PC-9 (cell line): ENCODE data around the gene CTDNEP1. TPM values are rescaled to one million over a fixed set of nuclear protein-coding genes. Genes with fewer than 3 reads are reported as not detected.

Source experiments
- BruUV-seq: library from RNA; stranded (reverse); fragments of 400-500 nt; replicated peaks from 2 replicates; lab custom pipeline; 2021; lab: Mats Ljungman, UMichigan
- CTCF ChIA-PET: fragments of 300-600 bp; sonication (Branson Sonifier 250); formaldehyde crosslinking; loops from one replicate; lab custom pipeline; 2022; ENCODE audit warnings: antibody characterized with exemption; lab: Charles Lee
- POLR2A ChIA-PET: fragments of 300-600 bp; sonication (Branson Sonifier 250); formaldehyde crosslinking; loops from one replicate; lab custom pipeline; 2022; ENCODE audit warnings: antibody characterized with exemption; ENCODE audit not compliant: unreplicated experiment; lab: Charles Lee
- DNase-seq, 2 experiments: peaks; one replicate each; pipeline versions ENCODE4 v3.0.0 to v3.0.0-alpha.2; 2015 to 2022; ENCODE audit warnings: mixed read lengths in 1 of 2
- H2AFZ ChIP-seq: fragments of 200-600 bp; sonication (generic); 2 replicates; pipeline ENCODE4 v1.8.1; 2017; ENCODE audit warnings: antibody characterized with exemption
- H3F3A ChIP-seq: fragments of 200-600 bp; sonication (generic); 2 replicates; pipeline ENCODE4 v1.8.1; 2017; ENCODE audit warnings: antibody characterized with exemption, mild to moderate bottlenecking, low read depth; ENCODE audit not compliant: insufficient read depth
- H3K27ac ChIP-seq: fragments of 200-600 bp; sonication (generic); 2 replicates; pipeline ENCODE4 v1.6.1; 2016; ENCODE audit warnings: mixed run types
- H3K27me3 ChIP-seq: fragments of 200-600 bp; sonication (generic); 2 replicates; pipeline ENCODE4 v1.6.1; 2016; ENCODE audit warnings: low read depth, mixed run types; ENCODE audit not compliant: insufficient read depth
- H3K36me3 ChIP-seq: fragments of 200-600 bp; sonication (generic); 2 replicates; pipeline ENCODE4 v1.6.1; 2016; ENCODE audit warnings: low read depth, mixed run types
- H3K4me1 ChIP-seq: fragments of 200-600 bp; sonication (generic); replicated peaks from 2 replicates; pipeline ENCODE4 v1.6.1; 2016; ENCODE audit warnings: mixed run types; ENCODE audit not compliant: insufficient read depth
- H3K4me2 ChIP-seq: fragments of 200-600 bp; sonication (generic); 2 replicates; pipeline ENCODE4 v1.6.1; 2017; ENCODE audit warnings: mixed run types
- H3K4me3 ChIP-seq: fragments of 200-600 bp; sonication (generic); 2 replicates; pipeline ENCODE4 v1.6.1; 2016; ENCODE audit warnings: mixed run types
- H3K79me2 ChIP-seq: fragments of 200-600 bp; sonication (generic); 2 replicates; pipeline ENCODE4 v1.6.1; 2017; ENCODE audit warnings: low read depth, mixed run types
- H3K9me2 ChIP-seq: fragments of 200-600 bp; sonication (generic); 2 replicates; pipeline ENCODE4 v1.8.1; 2017; ENCODE audit warnings: mild to moderate bottlenecking; ENCODE audit not compliant: insufficient read depth
- H3K9me3 ChIP-seq: fragments of 200-600 bp; sonication (generic); 2 replicates; pipeline ENCODE4 v1.8.1; 2016; ENCODE audit warnings: low read depth; ENCODE audit not compliant: insufficient read depth
- H4K20me1 ChIP-seq: fragments of 200-600 bp; sonication (generic); 2 replicates; pipeline ENCODE4 v1.8.1; 2017; ENCODE audit not compliant: insufficient read depth
- CTCF ChIP-seq: fragments of 200-600 bp; sonication (generic); conservative IDR thresholded peaks from 2 replicates; pipeline ENCODE4 v1.6.1; 2017; ENCODE audit warnings: mixed run types, antibody characterized with exemption, mild to moderate bottlenecking, moderate library complexity
- EZH2 ChIP-seq: fragments of 200-600 bp; sonication (generic); IDR thresholded peaks from 2 replicates; pipeline ENCODE4 v1.8.0; 2017; ENCODE audit warnings: antibody characterized with exemption, low read depth
- intact Hi-C: fragments of 100-400 bp; cut with micrococcal nuclease; formaldehyde crosslinking; loops from one replicate; pipeline ENCODE4 v1.10.0; 2022; ENCODE audit not compliant: unreplicated experiment
- microRNA-seq: library from miRNA; unstranded; fragments of <30 nt; microRNA quantifications from one replicate; pipeline ENCODE4 v1.2.0, GENCODE V29; 2021; ENCODE audit warnings: borderline number of aligned reads, borderline replicate concordance
- total RNA-seq: library from RNA; stranded (reverse); gene quantifications from 2 replicates; pipeline ENCODE4 v1.2.3, GENCODE V29; 2021

CTDNEP1 gene
- total RNA-seq, 1 experiment from 2014 or later = 203 TPM

GRCh38 chr17:7203391-7203790 lies 48.1 kb downstream of the CTDNEP1 start:
- POLR2A ChIA-PET = no interaction called here
- BruUV-seq = no TSS peak
- H3K4me3 ChIP-seq = no peak overlapping the region

GRCh38 chr17:7196651-7197401 lies 54.7 kb downstream of the CTDNEP1 start:
- H3K36me3 ChIP-seq = no peaks in the 10 kb centered on the region
- no peaks in the 10 kb centered on the region for H4K20me1 ChIP-seq
- peaks cover 13% of the 10 kb centered on the region; the same call in 1 of the 2 replicates for H3F3A ChIP-seq
- no peaks in the 10 kb centered on the region for H3K9me3 ChIP-seq
- H3K79me2 ChIP-seq = no peaks in the 10 kb centered on the region
- no peaks in the 10 kb centered on the region for H3K9me2 ChIP-seq
- peaks cover 13% of the 10 kb centered on the region for H3K4me1 ChIP-seq
- no peak for DNase-seq
- H2AFZ ChIP-seq = no peak overlapping the region
- POLR2A ChIA-PET = no interaction called here
- H3K4me2 ChIP-seq = 0 out of 2 replicates have a peak overlapping the region, but pooled peaks have one; percentile 14
- no peak overlapping the region for H3K4me3 ChIP-seq
- no peaks in the 10 kb centered on the region for H3K27me3 ChIP-seq
- BruUV-seq = no TSS peak
- CTCF ChIA-PET = no interaction called here
- intact Hi-C loops = no loop called here
- TF ChIP-seq CTCF (no peak), EZH2 (no peak)
- no peak overlapping the region for H3K27ac ChIP-seq

More at GRCh38 chr17:7203391-7203790, 48.1 kb downstream of the CTDNEP1 start:
- no peaks in the 10 kb centered on the region for H3K79me2 ChIP-seq
- no peak overlapping the region for H3K27ac ChIP-seq
- H3K9me2 ChIP-seq = no peaks in the 10 kb centered on the region
- TF ChIP-seq CTCF (no peak), EZH2 (no peak)
- H3K27me3 ChIP-seq = no peaks in the 10 kb centered on the region
- intact Hi-C loops = no loop called here
- CTCF ChIA-PET = interaction anchor here (0.6 kb wide), 1 partner anchor 1432 kb away, joined by 4 read pairs; no protein-coding TSS in a partner anchor
- no peaks in the 10 kb centered on the region for H3K9me3 ChIP-seq
- H3F3A ChIP-seq = 0 out of 2 replicates have a peak, but pooled peaks cover 4% of the 10 kb centered on the region
- no peaks in the 10 kb centered on the region for H3K36me3 ChIP-seq
- H3K4me2 ChIP-seq = no peak overlapping the region
- no peak overlapping the region for H2AFZ ChIP-seq
- DNase-seq = no peak
- no peaks in the 10 kb centered on the region for H3K4me1 ChIP-seq
- no peaks in the 10 kb centered on the region for H4K20me1 ChIP-seq

DNA sequence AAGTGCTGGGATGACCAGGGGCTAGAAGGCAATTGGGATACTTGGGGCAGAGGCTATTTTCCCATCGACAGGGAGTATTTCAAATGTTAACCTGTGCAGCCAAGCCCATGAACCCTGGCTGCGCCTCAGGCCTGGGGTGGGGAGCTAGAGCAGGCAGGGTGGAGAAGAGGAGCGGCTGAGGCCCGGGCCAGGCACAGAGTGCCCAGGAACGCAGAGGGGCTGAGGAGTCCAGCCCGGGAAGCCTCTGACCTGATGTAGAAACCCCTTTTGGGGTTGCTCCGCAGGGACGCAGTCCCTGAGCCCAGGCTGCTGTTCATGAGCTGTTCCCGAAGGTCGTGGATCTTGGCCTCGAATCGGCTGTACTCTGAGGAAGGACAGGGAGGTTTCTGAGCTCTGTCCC lies 55.6 kb downstream of the CTDNEP1 start:
- H3F3A ChIP-seq = peaks cover 13% of the 10 kb centered on the region; the same call in 1 of the 2 replicates
- H3K4me1 ChIP-seq = peaks cover 13% of the 10 kb centered on the region
- H4K20me1 ChIP-seq = no peaks in the 10 kb centered on the region
- POLR2A ChIA-PET = no interaction called here
- no peaks in the 10 kb centered on the region for H3K36me3 ChIP-seq
- no peak for TF ChIP-seq CTCF
- TF ChIP-seq EZH2 = no peak
- BruUV-seq = no TSS peak
- intact Hi-C loops = no loop called here
- DNase-seq = no peak
- H3K79me2 ChIP-seq = no peaks in the 10 kb centered on the region
- no peaks in the 10 kb centered on the region for H3K27me3 ChIP-seq
- CTCF ChIA-PET = no interaction called here
- H3K4me2 ChIP-seq = no peak overlapping the region
- H3K27ac ChIP-seq = no peak overlapping the region
- H3K4me3 ChIP-seq = no peak overlapping the region
- no peaks in the 10 kb centered on the region for H3K9me2 ChIP-seq
- no peak overlapping the region for H2AFZ ChIP-seq
- H3K9me3 ChIP-seq = no peaks in the 10 kb centered on the region

Small RNAs within 50 kb of the gene (microRNA-seq; reads per million reads assigned to microRNA genes)
- 3,905 reads per million, percentile 86 among the genes with 10 or more reads in this experiment for gene MIR324

Other genes starting within 250 kb of the CTDNEP1 start
- gene RNASEK, start 239.1 kb downstream of the CTDNEP1 start, total RNA-seq = 196 and 301 TPM in 2 replicates
- gene BCL6B, start 228.7 kb downstream of the CTDNEP1 start, total RNA-seq = 0.28 and 0.48 TPM in 2 replicates
- gene SLC16A13, start 215.7 kb downstream of the CTDNEP1 start, total RNA-seq = 33.4 and 40.6 TPM in 2 replicates
- not detected in 2 replicates for gene SLC16A11, start 207.6 kb downstream of the CTDNEP1 start, total RNA-seq
- gene CLEC10A, start 171.5 kb downstream of the CTDNEP1 start, total RNA-seq = not detected in 2 replicates
- not detected in 2 replicates for gene ASGR2, start 136.9 kb downstream of the CTDNEP1 start, total RNA-seq
- gene ASGR1, start 72.4 kb downstream of the CTDNEP1 start, total RNA-seq = 3.5 and 5.9 TPM in 2 replicates
- gene DLG4, start 31.9 kb downstream of the CTDNEP1 start, total RNA-seq = 27.1 and 32.8 TPM in 2 replicates
- 531 and 604 TPM in 2 replicates for gene ACADVL, start 31.8 kb downstream of the CTDNEP1 start, total RNA-seq
- 77.9 and 86.8 TPM in 2 replicates for gene DVL2, start 17.2 kb downstream of the CTDNEP1 start, total RNA-seq
- gene PHF23, start 12.3 kb downstream of the CTDNEP1 start, total RNA-seq = 64.5 and 65.8 TPM in 2 replicates
- 424 and 457 TPM in 2 replicates for gene GABARAP, start 9.3 kb downstream of the CTDNEP1 start, total RNA-seq
- 31.8 and 45.1 TPM in 2 replicates for gene ELP5, start 481 bp upstream of the CTDNEP1 start, total RNA-seq
- gene CLDN7, start 10.7 kb upstream of the CTDNEP1 start, total RNA-seq = 390 and 442 TPM in 2 replicates
- gene SLC2A4, start 30.0 kb upstream of the CTDNEP1 start, total RNA-seq = 1.5 and 1.6 TPM in 2 replicates
- gene YBX2, start 42.9 kb upstream of the CTDNEP1 start, total RNA-seq = 0.65 and 0.68 TPM in 2 replicates
- 806 and 1,298 TPM in 2 replicates for gene EIF5A, start 55.9 kb upstream of the CTDNEP1 start, total RNA-seq
- 43.5 and 61.3 TPM in 2 replicates for gene GPS2, start 63.6 kb upstream of the CTDNEP1 start, total RNA-seq
- gene NEURL4, start 77.6 kb upstream of the CTDNEP1 start, total RNA-seq = 46.5 and 57.9 TPM in 2 replicates
- 10.9 and 28.5 TPM in 2 replicates for gene ACAP1, start 84.8 kb upstream of the CTDNEP1 start, total RNA-seq
- 16.4 and 18.3 TPM in 2 replicates for gene KCTD11, start 100.4 kb upstream of the CTDNEP1 start, total RNA-seq
- 0.45 and 0.50 TPM in 2 replicates for gene TMEM95, start 103.4 kb upstream of the CTDNEP1 start, total RNA-seq
- 15.8 and 18.8 TPM in 2 replicates for gene TNK1, start 129.4 kb upstream of the CTDNEP1 start, total RNA-seq
- 53.0 and 64.5 TPM in 2 replicates for gene PLSCR3, start 142.8 kb upstream of the CTDNEP1 start, total RNA-seq
- gene TMEM256, start 152.4 kb upstream of the CTDNEP1 start, total RNA-seq = 55.4 and 91.7 TPM in 2 replicates
- gene NLGN2, start 156.1 kb upstream of the CTDNEP1 start, total RNA-seq = 86.3 and 98.8 TPM in 2 replicates
- 0.83 and 1.1 TPM in 2 replicates for gene SPEM1, start 168.6 kb upstream of the CTDNEP1 start, total RNA-seq
- gene SPEM2, start 173.9 kb upstream of the CTDNEP1 start, total RNA-seq = 0.50 TPM in 1 of 2 replicates, not detected in the other
- gene SPEM3, start 177.1 kb upstream of the CTDNEP1 start, total RNA-seq = not detected in 2 replicates
- 17.0 and 20.7 TPM in 2 replicates for gene TMEM102, start 183.7 kb upstream of the CTDNEP1 start, total RNA-seq
- gene FGF11, start 187.8 kb upstream of the CTDNEP1 start, total RNA-seq = 15.2 and 23.2 TPM in 2 replicates
- gene CHRNB1, start 193.3 kb upstream of the CTDNEP1 start, total RNA-seq = 31.9 and 53.4 TPM in 2 replicates
- gene ZBTB4, start 227.9 kb upstream of the CTDNEP1 start, total RNA-seq = 50.6 and 54.0 TPM in 2 replicates
- gene SLC35G6, start 229.7 kb upstream of the CTDNEP1 start, total RNA-seq = not detected in 2 replicates
- 149 and 166 TPM in 2 replicates for gene POLR2A, start 232.6 kb upstream of the CTDNEP1 start, total RNA-seq